ENCODE measurements around the gene GPR17.

Gene GPR17

DNA sequence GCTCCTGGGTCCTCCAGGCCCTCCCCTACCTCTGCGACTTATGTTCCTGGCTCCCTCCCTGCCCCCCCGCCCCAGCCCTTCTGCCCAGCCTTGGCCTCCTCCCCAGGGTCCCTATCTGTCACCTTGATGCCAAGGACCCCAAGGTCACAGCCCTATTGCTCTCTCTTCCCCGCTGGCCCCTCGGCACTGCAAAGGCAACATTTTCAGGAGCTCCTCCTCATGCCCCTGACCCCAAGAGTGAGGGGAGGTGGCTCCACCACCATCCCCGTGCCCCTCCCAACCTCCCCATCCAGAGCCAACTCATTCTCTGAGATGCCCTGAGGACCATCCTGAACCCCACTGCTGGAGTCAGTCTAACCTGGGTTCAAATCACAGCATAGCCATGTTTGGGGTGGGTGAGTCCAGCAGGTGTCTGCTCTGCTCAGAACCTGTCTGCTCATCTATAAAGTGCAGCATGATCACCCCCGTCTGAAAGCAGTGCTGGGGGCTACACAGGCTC is 17.7 kb downstream of the GPR17 start:
- H3K4me1 ChIP-seq (ENCODE audit: control insufficient read depth in 1 of 2, insufficient read depth in 1 of 2, low read depth in 1 of 2, low read length in 1 of 2), result no peaks in the 10 kb centered on the region
- no peak overlapping the region for H3K27ac ChIP-seq
- TF ChIP-seq, protein P1, sequence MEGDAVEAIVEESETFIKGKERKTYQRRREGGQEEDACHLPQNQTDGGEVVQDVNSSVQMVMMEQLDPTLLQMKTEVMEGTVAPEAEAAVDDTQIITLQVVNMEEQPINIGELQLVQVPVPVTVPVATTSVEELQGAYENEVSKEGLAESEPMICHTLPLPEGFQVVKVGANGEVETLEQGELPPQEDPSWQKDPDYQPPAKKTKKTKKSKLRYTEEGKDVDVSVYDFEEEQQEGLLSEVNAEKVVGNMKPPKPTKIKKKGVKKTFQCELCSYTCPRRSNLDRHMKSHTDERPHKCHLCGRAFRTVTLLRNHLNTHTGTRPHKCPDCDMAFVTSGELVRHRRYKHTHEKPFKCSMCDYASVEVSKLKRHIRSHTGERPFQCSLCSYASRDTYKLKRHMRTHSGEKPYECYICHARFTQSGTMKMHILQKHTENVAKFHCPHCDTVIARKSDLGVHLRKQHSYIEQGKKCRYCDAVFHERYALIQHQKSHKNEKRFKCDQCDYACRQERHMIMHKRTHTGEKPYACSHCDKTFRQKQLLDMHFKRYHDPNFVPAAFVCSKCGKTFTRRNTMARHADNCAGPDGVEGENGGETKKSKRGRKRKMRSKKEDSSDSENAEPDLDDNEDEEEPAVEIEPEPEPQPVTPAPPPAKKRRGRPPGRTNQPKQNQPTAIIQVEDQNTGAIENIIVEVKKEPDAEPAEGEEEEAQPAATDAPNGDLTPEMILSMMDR (IDR thresholded peaks at IDR 0.05), result no peak
- peaks cover 73% of the 10 kb centered on the region for H3K27me3 ChIP-seq
- no peaks in the 10 kb centered on the region for H3K9me3 ChIP-seq
- H3K4me3 ChIP-seq (ENCODE audit: low read depth in 1 of 2, low read length in 1 of 2), result no peak overlapping the region
- H3K36me3 ChIP-seq, result no peaks in the 10 kb centered on the region

DNA sequence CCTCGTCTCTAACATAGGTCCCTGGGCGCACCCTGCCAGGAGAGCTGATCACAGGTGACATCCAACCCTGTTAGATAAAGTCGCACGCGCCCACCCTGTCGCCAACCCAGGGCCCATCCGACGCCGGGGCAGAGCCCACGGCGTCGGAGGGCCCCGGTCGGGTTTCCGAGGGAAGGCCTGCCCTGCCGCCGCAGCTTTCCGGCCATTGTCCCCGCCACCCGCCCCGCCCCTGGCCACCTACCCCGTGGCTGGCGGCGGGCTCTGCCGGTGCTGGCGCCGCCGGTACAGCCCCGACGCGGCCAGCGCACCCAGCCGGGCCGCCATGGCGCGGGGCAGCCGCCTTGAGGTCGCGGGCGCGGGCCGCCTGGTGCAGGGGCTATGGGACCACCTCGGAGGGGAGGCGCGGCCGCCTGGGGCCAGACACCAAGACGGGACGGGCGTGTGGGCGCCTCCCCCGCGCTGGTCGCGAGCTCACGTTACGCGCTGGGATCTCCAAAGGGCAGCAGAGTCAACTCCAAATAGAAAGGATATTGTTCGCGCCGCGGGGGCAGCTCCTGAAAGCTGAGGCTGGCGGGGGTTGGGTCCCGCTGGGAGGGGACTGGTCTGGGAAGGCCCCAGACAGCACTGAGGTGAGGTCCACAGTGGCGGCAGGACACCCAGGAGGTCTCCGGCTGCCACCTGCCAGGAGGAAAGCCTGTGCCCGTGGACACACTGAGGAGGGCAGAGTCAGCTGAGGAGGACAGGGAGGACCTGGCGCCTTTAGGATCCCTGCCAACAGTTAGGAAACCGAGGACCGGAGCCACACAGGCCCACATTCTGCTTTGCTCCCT is 18.3 kb downstream of the GPR17 start:
- H3K4me1 ChIP-seq (ENCODE audit: control insufficient read depth in 1 of 2, insufficient read depth in 1 of 2, low read depth in 1 of 2, low read length in 1 of 2), result no peaks in the 10 kb centered on the region
- no peak overlapping the region for H3K27ac ChIP-seq
- H3K9me3 ChIP-seq, result no peaks in the 10 kb centered on the region
- TF ChIP-seq, protein P1 (IDR thresholded peaks at IDR 0.05), result no peak
- H3K4me3 ChIP-seq (ENCODE audit: low read depth in 1 of 2, low read length in 1 of 2), result no peak overlapping the region
- H3K27me3 ChIP-seq, result peaks cover 80% of the 10 kb centered on the region
- no peaks in the 10 kb centered on the region for H3K36me3 ChIP-seq

DNA sequence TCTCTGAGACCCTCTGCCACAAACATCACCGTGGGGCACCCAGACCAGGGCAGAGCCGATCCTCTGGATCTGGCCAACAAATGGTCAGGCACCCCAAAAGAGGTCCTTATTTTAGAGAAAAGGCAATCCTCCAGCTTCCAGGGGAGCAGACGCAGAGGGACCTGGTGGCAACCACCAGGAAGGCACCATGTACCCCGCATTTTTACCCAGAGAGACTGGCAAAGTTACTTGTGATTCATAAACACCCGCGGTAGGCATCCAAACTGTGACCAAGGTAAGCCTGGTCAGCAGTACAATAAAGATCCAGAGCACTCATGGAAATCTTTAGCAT is 18.9 kb downstream of the GPR17 start:
- no peak overlapping the region for H3K27ac ChIP-seq
- no peaks in the 10 kb centered on the region for H3K9me3 ChIP-seq
- no peaks in the 10 kb centered on the region for H3K4me1 ChIP-seq (ENCODE audit: control insufficient read depth in 1 of 2, insufficient read depth in 1 of 2, low read depth in 1 of 2, low read length in 1 of 2)
- no peaks in the 10 kb centered on the region for H3K36me3 ChIP-seq
- H3K4me3 ChIP-seq (ENCODE audit: low read depth in 1 of 2, low read length in 1 of 2), result no peak overlapping the region
- peaks cover 86% of the 10 kb centered on the region for H3K27me3 ChIP-seq
- TF ChIP-seq, protein P1 (IDR thresholded peaks at IDR 0.05), result no peak

DNA sequence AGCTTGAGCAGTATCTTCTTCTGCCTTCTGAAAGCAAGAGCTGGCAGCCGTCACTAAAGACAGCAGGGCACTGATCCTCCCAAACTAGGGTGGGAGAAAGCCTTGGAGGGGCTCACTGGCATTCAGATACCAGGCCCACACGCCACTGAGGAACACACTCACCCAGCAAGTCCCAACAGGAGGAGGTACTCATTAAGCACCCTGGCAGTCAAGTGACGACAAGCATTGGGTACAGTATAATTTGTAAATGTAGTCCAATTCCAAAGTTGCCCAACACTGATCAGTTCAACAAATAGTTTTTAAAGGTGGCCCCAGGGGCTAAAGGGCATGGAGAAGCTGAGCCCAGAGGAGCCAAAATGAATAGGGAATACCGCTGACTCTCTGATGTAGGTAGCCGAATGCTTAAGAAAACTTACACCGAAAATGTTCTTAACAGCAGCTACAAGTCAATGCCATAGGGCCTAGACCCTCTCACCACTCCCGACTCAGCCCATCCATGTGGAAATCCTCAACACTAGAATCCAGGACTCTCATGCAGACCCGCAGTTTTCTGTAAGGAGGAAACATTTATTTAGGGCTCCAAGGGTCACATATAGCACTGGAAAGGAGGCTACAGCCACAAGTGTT is 19.4 kb downstream of the GPR17 start:
- TF ChIP-seq, protein P1 (IDR thresholded peaks at IDR 0.05), result no peak
- Histone ChIP-seq H3K9me3 (no peaks in the 10 kb centered on the region), H3K4me1 (ENCODE audit: control insufficient read depth in 1 of 2, insufficient read depth in 1 of 2, low read depth in 1 of 2, low read length in 1 of 2) (no peaks in the 10 kb centered on the region), H3K27me3 (peaks cover 91% of the 10 kb centered on the region), H3K4me3 (ENCODE audit: low read depth in 1 of 2, low read length in 1 of 2) (no peak overlapping the region), H3K27ac (no peak overlapping the region), H3K36me3 (no peaks in the 10 kb centered on the region)

DNA sequence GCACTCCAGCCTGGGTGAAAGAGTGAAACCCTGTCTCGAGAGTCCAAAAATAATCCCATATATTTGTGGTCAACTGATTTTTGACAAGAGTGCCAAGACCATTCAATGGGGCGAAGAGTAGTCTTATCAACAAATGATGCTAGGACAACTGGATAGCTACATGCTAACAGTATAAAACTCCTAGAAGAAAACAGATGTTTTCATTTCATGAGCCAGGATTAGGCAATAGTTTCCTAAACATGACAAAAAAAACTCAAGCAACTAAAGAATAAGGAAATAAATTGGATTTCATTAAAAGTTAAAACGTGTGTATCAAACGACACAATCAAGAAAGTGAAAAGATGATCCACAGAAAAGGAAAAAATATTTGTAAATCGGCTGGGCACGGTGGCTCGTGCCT is 23.1 kb downstream of the GPR17 start:
- H3K4me3 ChIP-seq (ENCODE audit: low read depth in 1 of 2, low read length in 1 of 2), result no peak overlapping the region
- TF ChIP-seq, protein P1 (IDR thresholded peaks at IDR 0.05), result no peak
- H3K9me3 ChIP-seq, result no peaks in the 10 kb centered on the region
- peaks cover 100% of the 10 kb centered on the region for H3K27me3 ChIP-seq
- H3K4me1 ChIP-seq (ENCODE audit: control insufficient read depth in 1 of 2, insufficient read depth in 1 of 2, low read depth in 1 of 2, low read length in 1 of 2), result no peaks in the 10 kb centered on the region
- no peak overlapping the region for H3K27ac ChIP-seq
- H3K36me3 ChIP-seq, result no peaks in the 10 kb centered on the region
